Measurements from ENCODE around the gene ARHGEF7. TPM values are rescaled to one million over a fixed set of nuclear protein-coding genes. Genes with fewer than 3 reads are reported as not detected.
A peak's percentile ranks its signal among the peaks of the same experiment; 100 is the strongest.

The ARHGEF7 gene
- polyA plus RNA-seq, 1 donor = 75.2 TPM

- WGBS (ENCODE audit: insufficient coverage, low lambda C conversion rate) = 100% methylated on average over 2 of the region's 10 CpGs
- H3K9me3 ChIP-seq (ENCODE audit: control insufficient read depth, low read depth, low read length) = no peaks in the 10 kb centered on the region
- no peak overlapping the region for H3K4me3 ChIP-seq (ENCODE audit: low read length)
- no peak for DNase-seq
- H3K4me1 ChIP-seq (ENCODE audit: control insufficient read depth, insufficient read depth, low read length) = no peaks in the 10 kb centered on the region
- H3K36me3 ChIP-seq (ENCODE audit: control insufficient read depth, insufficient read depth, low read length) = peaks cover 72% of the 10 kb centered on the region
- no peaks in the 10 kb centered on the region for H3K27me3 ChIP-seq (ENCODE audit: control insufficient read depth, insufficient read depth, low read length)
- H3K27ac ChIP-seq (ENCODE audit: low read length) = no peak overlapping the region
Measured at GRCh38 chr13:111275382-111275781, 160.3 kb downstream of the ARHGEF7 start.

GRCh38 chr13:111275995-111276618 lies 161.0 kb downstream of the ARHGEF7 start:
- Histone ChIP-seq H3K9me3 (ENCODE audit: control insufficient read depth, low read depth, low read length) (no peaks in the 10 kb centered on the region), H3K4me1 (ENCODE audit: control insufficient read depth, insufficient read depth, low read length) (no peaks in the 10 kb centered on the region), H3K27ac (ENCODE audit: low read length) (no peak overlapping the region), H3K27me3 (ENCODE audit: control insufficient read depth, insufficient read depth, low read length) (no peaks in the 10 kb centered on the region), H3K4me3 (ENCODE audit: low read length) (no peak overlapping the region), H3K36me3 (ENCODE audit: control insufficient read depth, insufficient read depth, low read length) (peaks cover 73% of the 10 kb centered on the region)
- DNase-seq = no peak
- 100% methylated on average over 1 of the region's 5 CpGs for WGBS (ENCODE audit: insufficient coverage, low lambda C conversion rate)

GRCh38 chr13:111278258-111278657 lies 163.1 kb downstream of the ARHGEF7 start:
- Histone ChIP-seq H3K4me3 (ENCODE audit: low read length) (no peak overlapping the region), H3K27ac (ENCODE audit: low read length) (no peak overlapping the region), H3K4me1 (ENCODE audit: control insufficient read depth, insufficient read depth, low read length) (no peaks in the 10 kb centered on the region), H3K27me3 (ENCODE audit: control insufficient read depth, insufficient read depth, low read length) (no peaks in the 10 kb centered on the region), H3K36me3 (ENCODE audit: control insufficient read depth, insufficient read depth, low read length) (peaks cover 73% of the 10 kb centered on the region), H3K9me3 (ENCODE audit: control insufficient read depth, low read depth, low read length) (no peaks in the 10 kb centered on the region)
- WGBS (ENCODE audit: insufficient coverage, low lambda C conversion rate) = no CpG with 5 or more reads among the region's 10 CpGs
- DNase-seq = no peak

- H3K27me3 ChIP-seq (ENCODE audit: control insufficient read depth, insufficient read depth, low read length) = no peaks in the 10 kb centered on the region
- no peaks in the 10 kb centered on the region for H3K4me1 ChIP-seq (ENCODE audit: control insufficient read depth, insufficient read depth, low read length)
- H3K4me3 ChIP-seq (ENCODE audit: low read length) = no peak overlapping the region
- H3K36me3 ChIP-seq (ENCODE audit: control insufficient read depth, insufficient read depth, low read length) = peaks cover 74% of the 10 kb centered on the region
- H3K9me3 ChIP-seq (ENCODE audit: control insufficient read depth, low read depth, low read length) = no peaks in the 10 kb centered on the region
- DNase-seq = no peak
- WGBS (ENCODE audit: insufficient coverage, low lambda C conversion rate) = 100% methylated on average over 1 of the region's 17 CpGs
- no peak overlapping the region for H3K27ac ChIP-seq (ENCODE audit: low read length)
Measured at GRCh38 chr13:111278743-111279652, 163.9 kb downstream of the ARHGEF7 start.

- H3K9me3 ChIP-seq (ENCODE audit: control insufficient read depth, low read depth, low read length) = no peaks in the 10 kb centered on the region
- WGBS (ENCODE audit: insufficient coverage, low lambda C conversion rate) = no CpG with 5 or more reads among the region's 12 CpGs
- H3K4me3 ChIP-seq (ENCODE audit: low read length) = no peak overlapping the region
- no peak for DNase-seq
- H3K27me3 ChIP-seq (ENCODE audit: control insufficient read depth, insufficient read depth, low read length) = no peaks in the 10 kb centered on the region
- H3K4me1 ChIP-seq (ENCODE audit: control insufficient read depth, insufficient read depth, low read length) = no peaks in the 10 kb centered on the region
- H3K27ac ChIP-seq (ENCODE audit: low read length) = peak overlapping the region; percentile 68
- H3K36me3 ChIP-seq (ENCODE audit: control insufficient read depth, insufficient read depth, low read length) = peaks cover 78% of the 10 kb centered on the region
Measured at GRCh38 chr13:111280226-111280625, 165.1 kb downstream of the ARHGEF7 start.

- DNase-seq = no peak
- Histone ChIP-seq H3K36me3 (ENCODE audit: control insufficient read depth, insufficient read depth, low read length) (peaks cover 77% of the 10 kb centered on the region), H3K27me3 (ENCODE audit: control insufficient read depth, insufficient read depth, low read length) (no peaks in the 10 kb centered on the region), H3K4me1 (ENCODE audit: control insufficient read depth, insufficient read depth, low read length) (no peaks in the 10 kb centered on the region), H3K27ac (ENCODE audit: low read length) (peak overlapping the region; percentile 68), H3K4me3 (ENCODE audit: low read length) (no peak overlapping the region), H3K9me3 (ENCODE audit: control insufficient read depth, low read depth, low read length) (no peaks in the 10 kb centered on the region)
- 100% methylated on average over 1 of the region's 12 CpGs for WGBS (ENCODE audit: insufficient coverage, low lambda C conversion rate)
Measured at GRCh38 chr13:111280681-111281585, 165.8 kb downstream of the ARHGEF7 start.

- WGBS (ENCODE audit: insufficient coverage, low lambda C conversion rate) = no CpG with 5 or more reads among the region's 10 CpGs
- peaks cover 80% of the 10 kb centered on the region for H3K36me3 ChIP-seq (ENCODE audit: control insufficient read depth, insufficient read depth, low read length)
- peak overlapping the region; percentile 68 for H3K27ac ChIP-seq (ENCODE audit: low read length)
- DNase-seq = peak; percentile 25 to 30
- H3K4me1 ChIP-seq (ENCODE audit: control insufficient read depth, insufficient read depth, low read length) = no peaks in the 10 kb centered on the region
- H3K9me3 ChIP-seq (ENCODE audit: control insufficient read depth, low read depth, low read length) = no peaks in the 10 kb centered on the region
- no peaks in the 10 kb centered on the region for H3K27me3 ChIP-seq (ENCODE audit: control insufficient read depth, insufficient read depth, low read length)
- H3K4me3 ChIP-seq (ENCODE audit: low read length) = no peak overlapping the region
Measured at GRCh38 chr13:111281751-111282311, 166.7 kb downstream of the ARHGEF7 start.

- Histone ChIP-seq H3K27me3 (ENCODE audit: control insufficient read depth, insufficient read depth, low read length) (no peaks in the 10 kb centered on the region), H3K27ac (ENCODE audit: low read length) (peak overlapping the region; percentile 68), H3K4me3 (ENCODE audit: low read length) (no peak overlapping the region), H3K36me3 (ENCODE audit: control insufficient read depth, insufficient read depth, low read length) (peaks cover 86% of the 10 kb centered on the region), H3K9me3 (ENCODE audit: control insufficient read depth, low read depth, low read length) (no peaks in the 10 kb centered on the region), H3K4me1 (ENCODE audit: control insufficient read depth, insufficient read depth, low read length) (no peaks in the 10 kb centered on the region)
- WGBS (ENCODE audit: insufficient coverage, low lambda C conversion rate) = 85% methylated on average over 4 of the region's 5 CpGs
- DNase-seq = no peak
Measured at GRCh38 chr13:111282425-111282824, 167.3 kb downstream of the ARHGEF7 start.

GRCh38 chr13:111282997-111283396 lies 167.9 kb downstream of the ARHGEF7 start:
- H3K27ac ChIP-seq (ENCODE audit: low read length) = peak overlapping the region; percentile 68
- H3K36me3 ChIP-seq (ENCODE audit: control insufficient read depth, insufficient read depth, low read length) = peaks cover 84% of the 10 kb centered on the region
- H3K4me1 ChIP-seq (ENCODE audit: control insufficient read depth, insufficient read depth, low read length) = no peaks in the 10 kb centered on the region
- WGBS (ENCODE audit: insufficient coverage, low lambda C conversion rate) = 100% methylated on average over 1 of the region's 23 CpGs
- H3K4me3 ChIP-seq (ENCODE audit: low read length) = no peak overlapping the region
- no peaks in the 10 kb centered on the region for H3K27me3 ChIP-seq (ENCODE audit: control insufficient read depth, insufficient read depth, low read length)
- H3K9me3 ChIP-seq (ENCODE audit: control insufficient read depth, low read depth, low read length) = no peaks in the 10 kb centered on the region
- no peak for DNase-seq

GRCh38 chr13:111283457-111283856 lies 168.3 kb downstream of the ARHGEF7 start:
- Histone ChIP-seq H3K27ac (ENCODE audit: low read length) (no peak overlapping the region), H3K27me3 (ENCODE audit: control insufficient read depth, insufficient read depth, low read length) (no peaks in the 10 kb centered on the region), H3K9me3 (ENCODE audit: control insufficient read depth, low read depth, low read length) (no peaks in the 10 kb centered on the region), H3K4me3 (ENCODE audit: low read length) (no peak overlapping the region), H3K4me1 (ENCODE audit: control insufficient read depth, insufficient read depth, low read length) (no peaks in the 10 kb centered on the region), H3K36me3 (ENCODE audit: control insufficient read depth, insufficient read depth, low read length) (peaks cover 84% of the 10 kb centered on the region)
- no peak for DNase-seq
- WGBS (ENCODE audit: insufficient coverage, low lambda C conversion rate) = no CpG with 5 or more reads among the region's 10 CpGs

Data from large intestine (tissue), 3 donors.